ENCODE measurements around the gene CIB2.
"Not testable (repeated sequence)": the region's sequence is repeated elsewhere in the genome, so short reads cannot be mapped to it uniquely, and the experiment has no call there.

The CIB2 gene

DNA sequence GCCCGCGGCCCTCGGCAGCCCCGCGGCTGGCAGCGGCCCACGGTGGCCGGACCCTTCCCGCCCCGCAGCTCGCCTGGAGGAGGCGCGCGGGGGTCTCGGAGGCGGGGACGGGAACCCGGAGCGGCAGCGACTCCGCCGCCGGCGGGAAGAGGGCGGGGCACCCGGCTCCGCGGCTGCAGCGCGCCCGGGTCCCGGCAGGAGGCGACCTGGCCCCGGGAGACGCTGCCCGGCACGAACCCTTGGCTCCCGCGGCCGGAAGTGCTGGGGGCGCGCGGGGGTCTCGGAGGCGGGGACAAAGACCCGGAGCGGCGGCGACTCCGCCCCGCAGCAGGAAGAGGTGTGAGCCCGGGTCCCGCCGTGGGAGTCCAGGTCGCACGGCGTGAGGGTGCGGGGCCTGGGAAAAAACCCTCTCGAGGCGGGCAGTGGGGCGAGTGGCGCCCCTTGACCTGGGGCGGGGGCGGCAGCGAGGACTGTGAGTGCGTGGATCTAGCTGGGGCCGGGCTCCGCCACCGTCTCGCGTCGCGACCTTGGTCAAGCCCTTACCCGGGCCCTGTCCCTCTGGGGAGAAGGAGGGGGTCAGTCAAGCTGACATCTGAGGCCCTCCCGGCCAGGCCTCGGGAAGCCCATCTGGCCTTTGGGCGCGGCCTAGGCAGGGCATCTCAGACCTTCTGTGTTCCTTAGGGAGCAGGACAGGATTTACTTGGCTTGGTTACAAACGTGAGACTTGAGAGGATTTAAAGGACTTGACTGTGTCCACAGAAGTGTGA lies at the start of gene CIB2:
TSS of gene CIB2 (minus strand) at position 151 of the 767 bp plus-strand sequence. CDS start 230 bp downstream, outside the sequence.
- DNase-seq: peak in 47 of 58 donors; percentile 10 to 69 (median 35)

DNA sequence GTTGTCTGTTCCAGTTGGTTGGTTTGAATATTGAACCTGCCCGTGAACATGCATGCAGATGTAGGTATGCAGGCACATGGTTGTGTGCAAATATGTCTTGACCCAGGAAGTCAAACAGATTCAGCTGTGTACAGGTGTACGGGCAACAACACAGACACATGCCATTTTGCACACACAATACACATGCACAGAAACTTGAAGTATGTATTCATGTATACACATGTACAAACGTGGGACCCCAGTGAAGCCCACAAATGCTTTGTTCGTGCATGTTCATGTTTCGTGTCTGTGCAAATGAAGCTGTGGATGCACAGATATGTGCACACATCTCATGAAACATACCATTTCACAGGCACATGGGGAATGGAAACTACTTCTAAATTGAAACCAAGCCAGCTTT lies 48.7 kb upstream of the CIB2 start:
- DNase-seq: no peak

DNA sequence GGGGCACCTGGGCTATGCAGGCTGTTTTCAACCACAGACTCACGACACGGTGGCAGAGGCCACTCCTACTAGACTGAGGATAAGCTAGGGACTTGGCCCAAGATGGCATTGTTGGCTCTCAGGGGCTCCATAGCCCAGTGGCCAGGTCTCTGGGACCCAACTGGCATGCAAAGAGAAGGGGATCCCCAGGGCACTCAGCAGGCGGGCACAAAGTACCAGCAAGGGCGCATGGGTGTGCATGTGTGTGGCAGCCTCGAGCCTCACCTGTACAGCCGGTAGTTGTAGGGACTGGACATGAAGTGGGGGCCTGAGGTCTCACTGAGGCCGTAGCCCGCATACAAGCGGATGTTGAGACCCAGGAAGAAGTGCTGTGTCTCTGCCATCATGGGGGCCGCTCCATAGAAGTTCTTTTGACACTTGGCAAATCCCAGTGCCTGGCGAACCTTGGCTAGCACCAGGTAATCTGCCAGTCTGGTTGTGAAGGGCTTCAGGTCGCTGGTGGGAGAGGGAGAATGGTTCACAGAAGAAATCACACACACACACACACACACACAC lies 48.1 kb upstream of the CIB2 start:
- DNase-seq: no peak

DNA sequence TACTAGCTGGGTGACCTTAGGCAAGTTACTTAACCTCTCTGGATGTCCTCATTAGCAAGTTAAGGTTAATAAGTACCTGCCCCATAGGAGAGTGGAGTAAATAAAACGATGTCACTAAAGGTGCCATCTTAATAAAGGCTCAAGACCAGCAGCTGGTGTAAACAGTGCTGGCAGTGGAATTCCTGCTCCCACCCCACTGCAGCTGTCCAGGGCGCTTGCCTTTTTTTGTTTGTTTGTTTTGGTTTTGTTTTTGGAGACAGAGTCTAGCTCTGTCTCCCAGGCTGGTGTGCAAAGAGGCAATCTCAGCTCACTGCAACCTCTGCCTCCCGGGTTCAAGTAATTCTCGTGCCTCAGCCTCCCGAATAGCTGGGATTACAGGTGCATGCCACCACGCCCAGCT lies 46.8 kb upstream of the CIB2 start:
- DNase-seq: no peak

DNA sequence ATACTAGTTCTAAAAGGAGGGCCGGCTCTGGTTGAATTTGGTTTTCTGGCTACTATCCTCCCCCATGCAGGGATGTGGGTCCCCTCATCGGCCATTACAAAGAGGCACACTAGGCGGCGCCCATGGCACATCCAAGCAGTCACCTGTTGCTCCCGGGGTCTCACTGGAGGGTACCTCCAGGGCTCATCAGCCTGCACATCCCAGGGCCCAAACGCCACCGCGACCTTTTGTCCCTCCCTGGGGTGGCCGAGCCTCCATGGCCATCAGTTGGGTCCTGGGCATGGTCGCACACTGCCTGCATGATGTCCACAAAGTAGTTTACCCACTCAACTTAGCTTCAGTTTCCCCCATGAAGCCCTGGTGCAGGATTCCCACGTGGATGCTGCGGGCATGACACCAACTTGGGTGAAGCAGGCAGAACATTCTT lies 46.2 kb upstream of the CIB2 start:
- peak in 32 of 58 donors; percentile 6 to 54 (median 26) for DNase-seq

DNA sequence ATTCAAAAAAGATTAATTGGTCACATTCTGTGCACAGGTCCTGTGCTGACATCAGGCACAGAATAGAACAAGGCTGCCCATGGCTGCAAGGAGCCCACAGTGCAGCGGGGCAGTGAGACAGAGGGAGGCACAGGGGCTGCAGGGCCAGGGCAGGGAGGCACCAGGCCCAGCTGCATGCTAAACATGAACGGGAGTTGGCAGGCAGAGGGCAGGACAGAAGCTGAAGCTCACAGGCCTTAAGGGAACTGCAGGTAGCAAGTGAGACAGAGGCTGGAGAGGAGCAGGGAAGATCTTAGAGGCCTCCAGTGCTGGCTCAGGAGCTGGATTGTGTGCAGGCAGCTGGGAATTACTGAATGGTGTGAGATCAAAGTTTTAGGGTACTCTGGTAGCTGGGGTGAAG lies 44.1 kb upstream of the CIB2 start:
- no peak for DNase-seq

DNA sequence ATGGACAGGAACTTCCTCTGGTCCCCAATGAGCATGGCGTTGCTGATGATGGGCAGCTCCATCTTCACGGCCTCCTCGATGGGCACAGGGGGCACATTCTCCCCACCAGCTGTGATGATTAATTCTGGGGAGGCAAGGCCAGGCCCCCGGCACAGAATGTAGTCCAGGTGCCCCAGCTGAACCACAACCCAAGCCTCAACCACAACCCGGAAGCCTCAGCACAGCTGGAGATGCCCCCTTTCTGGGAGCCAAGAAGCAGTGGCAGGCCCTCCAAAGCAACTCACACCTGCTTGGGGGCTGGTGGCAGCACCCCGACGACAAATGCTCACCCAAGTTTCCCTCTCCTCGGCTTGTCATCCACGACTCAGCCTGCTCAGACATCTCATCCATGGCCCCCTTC lies 43.2 kb upstream of the CIB2 start:
- DNase-seq: no peak

DNA sequence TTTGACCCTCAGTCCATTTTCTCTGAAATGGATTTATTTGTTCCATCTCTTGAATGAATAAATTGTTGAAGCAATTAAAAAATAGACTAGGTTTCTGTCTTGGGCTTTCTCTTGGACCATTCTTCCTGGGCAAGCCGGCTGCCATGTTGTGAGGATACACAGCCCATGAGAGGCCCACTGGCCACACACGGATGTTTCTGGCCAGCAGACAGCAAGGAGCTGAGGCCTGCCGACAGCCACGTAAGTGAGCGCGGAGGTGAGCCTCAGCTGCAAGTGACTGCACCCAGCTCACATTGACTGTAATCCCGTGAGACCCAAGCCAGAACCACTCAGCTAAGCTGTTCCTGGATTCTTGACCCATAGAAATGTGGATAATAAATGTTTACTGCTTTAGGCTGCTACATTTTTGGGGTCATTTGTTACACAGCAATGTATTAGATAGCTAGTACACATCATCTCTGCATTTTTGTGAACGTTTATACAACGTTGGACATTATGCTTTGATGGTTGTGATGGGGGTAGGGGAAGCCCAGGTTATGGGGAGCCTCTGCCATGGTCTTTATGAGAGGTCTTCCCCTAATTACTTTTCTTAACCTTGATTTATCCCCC lies 40.7 kb upstream of the CIB2 start:
- no peak for DNase-seq

DNA sequence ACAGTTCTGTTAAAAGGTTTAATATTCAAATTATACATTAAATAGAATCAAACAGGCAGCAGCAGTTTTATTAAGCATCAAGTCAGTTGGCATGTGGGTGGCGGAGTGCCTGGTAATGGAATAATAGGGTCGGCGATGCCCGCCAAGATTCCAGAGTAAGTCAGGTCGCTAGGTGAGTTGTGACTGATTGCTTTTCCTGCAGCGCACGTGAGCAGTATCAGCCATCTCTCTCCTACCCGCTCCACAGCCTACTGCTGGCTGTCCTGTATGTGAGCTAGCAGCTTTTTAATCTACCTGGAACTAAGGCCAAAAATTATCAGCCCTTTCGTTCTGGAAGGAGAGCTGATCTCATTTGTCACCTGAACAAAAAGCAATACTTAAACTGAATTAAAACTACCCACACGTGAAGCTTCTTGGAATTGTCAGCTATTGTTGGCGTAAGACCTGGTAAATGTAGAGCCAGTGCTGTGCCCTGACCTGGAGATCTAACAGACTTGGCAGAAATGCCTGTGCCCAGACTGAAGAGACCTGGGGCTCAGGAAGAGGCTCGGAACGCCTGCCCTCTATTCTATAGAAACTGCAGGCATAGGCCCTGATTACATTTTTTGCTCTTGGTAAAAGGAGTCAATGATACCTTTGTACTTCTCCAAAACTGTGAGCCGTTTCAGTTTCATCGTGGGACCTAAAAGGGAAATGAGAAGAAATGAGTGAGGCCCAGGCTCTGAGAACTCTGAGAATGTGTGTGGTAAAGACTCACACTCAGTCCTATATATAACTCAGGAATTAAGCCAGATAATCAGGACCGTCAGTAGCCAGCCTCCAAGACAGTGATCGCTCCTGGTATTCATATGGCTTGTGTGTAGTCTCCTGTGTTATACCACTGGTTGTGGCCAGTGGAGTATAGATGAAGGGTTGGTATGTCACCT lies 39.9 kb upstream of the CIB2 start:
- no peak for DNase-seq

DNA sequence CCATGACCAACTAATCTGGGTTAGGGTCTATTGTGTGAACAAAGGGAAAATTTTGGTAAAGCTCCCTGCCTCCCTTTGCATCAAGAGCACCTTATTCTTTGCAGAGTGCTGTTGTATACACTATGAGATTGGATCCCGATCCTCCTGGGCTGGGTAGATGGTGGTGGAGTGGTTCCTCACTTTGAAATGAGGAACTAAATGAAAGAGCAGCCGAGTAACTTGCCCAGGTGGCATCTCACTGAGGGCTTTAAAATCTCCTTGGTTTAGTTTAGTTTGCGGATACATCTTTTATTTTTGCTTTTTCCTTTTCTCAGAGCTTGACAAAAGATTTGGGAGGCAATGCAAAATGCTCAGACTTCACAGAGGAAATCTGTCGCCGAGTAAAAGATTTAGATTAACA lies 37.4 kb upstream of the CIB2 start:
- DNase-seq: no peak

DNA sequence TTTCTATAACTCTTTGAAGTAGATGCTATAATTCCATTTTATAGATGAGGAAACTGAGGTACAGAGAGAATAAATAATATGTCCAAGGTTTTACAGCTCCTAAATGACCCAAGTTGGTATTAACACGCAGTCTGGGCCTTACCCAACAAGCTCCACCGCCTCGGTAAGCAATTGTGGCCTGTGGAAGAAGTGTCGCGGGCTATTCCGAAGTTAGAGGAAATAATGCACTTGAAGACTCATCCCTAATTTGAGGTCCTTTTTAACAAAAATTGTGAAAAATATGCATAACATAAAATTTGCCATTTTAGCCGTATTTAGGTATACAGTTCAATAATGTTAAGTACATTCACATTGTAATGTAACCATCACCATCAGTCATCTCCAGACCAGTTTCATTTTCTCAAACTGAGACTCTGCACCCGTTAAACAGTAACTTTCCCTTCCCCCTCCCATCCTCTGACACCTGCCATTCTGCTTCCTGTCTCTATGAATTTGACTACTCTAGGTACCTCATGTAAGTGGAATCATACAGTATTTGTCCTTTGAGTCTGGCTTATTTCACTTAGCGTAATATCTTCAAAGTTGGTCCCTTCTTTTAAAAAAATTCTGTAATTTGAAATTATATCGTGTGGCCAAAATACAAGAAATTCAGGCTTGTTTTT lies 36.1 kb upstream of the CIB2 start:
- no peak for DNase-seq

DNA sequence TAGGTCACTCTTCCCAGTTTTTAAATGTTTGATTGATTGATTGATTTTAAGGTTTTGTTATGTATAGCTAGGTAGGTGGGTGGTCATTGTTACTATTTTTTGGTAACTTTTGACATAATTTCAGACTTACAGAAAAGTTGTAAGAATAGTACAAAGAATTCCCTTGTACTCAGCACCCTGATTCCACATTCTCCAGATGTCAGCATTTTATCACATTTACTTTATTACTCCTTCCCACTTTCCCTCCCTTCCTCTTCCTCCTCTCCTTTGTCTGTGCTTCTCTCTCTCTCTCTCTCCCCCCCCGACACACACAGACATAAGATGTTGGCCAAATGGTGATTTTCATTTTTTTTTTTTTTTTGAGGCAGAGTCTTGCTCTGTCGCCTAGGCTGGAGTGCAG lies 32.8 kb upstream of the CIB2 start:
- no peak for DNase-seq

DNA sequence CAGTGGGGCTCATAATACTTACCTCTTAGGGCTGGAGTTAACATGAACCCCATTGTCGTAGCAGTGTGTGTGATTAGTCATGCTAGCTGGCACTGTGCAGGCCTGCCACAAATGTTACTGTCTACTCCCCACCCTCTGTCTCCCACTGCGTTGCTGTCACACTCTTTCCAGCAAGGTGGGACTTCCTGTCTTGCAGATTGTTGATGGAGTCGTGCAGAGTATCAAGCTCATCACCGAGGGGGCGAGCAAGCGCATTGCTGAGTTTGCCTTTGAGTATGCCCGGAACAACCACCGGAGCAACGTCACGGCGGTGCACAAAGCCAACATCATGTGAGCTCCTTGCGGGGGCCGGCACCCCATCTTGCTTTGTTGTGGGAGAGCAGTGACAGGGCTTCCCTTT lies 30.8 kb upstream of the CIB2 start:
- DNase-seq: peak in 38 of 58 donors; percentile 9 to 77 (median 26)

DNA sequence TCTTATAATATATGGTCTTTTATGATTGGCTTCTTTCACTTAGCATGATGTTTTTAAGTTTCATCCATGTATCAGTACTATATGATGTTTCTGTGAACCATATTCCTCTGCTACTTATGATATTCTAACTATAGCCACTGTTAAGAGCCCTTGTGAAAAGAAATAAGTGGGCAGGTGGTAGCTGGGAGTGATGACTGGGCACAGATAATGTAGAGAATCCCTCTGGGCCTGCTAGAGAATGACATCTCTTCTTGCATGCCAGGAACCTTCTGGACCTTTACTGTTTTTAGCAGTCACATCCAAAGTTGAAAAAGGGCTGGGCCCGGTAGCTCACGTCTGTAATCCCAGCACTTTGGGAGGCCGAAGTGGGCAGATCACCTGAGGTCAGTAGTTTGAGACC lies 28.1 kb upstream of the CIB2 start:
- DNase-seq: no peak

DNA sequence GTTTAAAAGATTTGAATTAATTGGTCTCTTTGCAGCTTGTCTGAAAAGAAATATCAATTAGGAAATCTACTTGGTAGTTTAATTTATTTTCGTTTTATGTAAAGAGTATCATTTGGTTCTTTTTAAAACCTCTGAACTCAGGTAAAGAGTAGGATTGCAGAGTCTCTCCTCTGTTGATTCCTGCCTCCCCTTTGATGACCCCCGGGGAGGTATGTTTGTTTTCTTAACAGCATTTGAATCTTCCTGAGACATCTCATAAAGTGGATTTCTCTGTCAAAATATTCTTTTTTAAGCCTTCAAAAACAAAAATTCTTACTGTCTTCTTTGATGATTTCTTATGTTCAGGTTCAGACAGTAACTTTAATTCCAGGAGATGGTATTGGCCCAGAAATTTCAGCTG lies 26.0 kb upstream of the CIB2 start:
- no peak for DNase-seq

DNA sequence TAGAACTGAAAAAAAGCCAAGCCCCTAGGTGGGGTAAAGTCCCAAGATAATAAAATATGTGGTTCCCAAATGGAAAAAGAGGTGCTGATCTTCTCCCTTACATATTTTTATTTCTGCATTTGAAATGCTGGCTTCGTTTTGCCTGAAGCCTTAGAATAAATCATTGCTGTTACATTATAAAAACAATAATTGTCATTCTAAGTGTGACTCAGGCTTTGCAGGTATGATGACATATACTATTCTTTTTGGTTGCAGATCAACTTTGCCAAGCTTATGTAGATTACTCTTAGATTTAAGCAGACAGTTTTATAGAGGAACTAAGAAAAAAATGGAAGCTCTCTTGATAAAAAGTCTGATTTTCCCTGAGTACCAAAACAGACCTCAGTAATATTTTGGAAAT lies 25.4 kb upstream of the CIB2 start:
- no peak for DNase-seq

DNA sequence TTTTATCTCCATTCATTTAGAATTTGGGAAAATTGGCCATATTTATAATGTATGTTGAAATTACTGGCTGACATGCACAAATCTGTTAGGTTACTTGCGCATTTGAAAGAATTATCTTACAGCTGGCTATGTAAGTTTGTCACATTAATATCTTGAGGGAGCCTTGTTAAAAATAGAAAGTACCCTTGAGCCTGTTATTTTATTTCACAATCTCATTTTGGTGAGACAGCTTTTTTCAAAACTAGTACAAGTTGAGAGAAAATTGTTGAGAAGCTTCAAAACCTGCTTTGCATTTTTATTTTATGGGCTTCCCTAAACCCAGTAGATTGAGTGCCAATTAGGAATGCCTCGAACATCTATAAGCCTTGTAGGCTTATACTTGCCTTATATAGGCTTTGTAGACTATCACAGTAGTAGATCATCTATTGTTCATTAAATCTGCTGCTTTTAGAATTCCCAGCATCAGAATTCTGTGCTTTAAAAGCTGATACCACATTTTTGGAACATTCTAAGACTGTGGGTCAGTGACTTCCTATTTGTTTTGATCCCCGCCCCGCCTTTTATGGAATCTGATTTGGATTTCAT lies 24.2 kb upstream of the CIB2 start:
- no peak for DNase-seq

DNA sequence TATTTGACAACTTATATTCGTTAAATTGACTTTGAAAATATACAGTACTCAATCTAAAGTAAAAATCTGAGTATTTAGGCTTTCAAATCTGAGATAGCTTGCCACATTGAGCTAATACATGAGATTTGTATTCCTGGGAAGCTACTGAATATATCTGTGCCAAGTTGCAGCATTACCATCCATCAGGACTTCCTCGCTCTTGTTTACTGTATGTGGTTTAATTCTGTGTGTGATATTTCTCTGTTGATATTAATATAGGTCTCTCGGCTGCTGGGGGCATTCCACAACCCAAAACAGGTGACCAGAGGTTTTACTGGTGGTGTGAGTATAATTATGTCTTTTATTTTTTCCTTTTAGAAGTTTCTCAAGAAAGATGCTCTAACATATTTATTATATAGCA lies 23.7 kb upstream of the CIB2 start:
- no peak for DNase-seq

DNA sequence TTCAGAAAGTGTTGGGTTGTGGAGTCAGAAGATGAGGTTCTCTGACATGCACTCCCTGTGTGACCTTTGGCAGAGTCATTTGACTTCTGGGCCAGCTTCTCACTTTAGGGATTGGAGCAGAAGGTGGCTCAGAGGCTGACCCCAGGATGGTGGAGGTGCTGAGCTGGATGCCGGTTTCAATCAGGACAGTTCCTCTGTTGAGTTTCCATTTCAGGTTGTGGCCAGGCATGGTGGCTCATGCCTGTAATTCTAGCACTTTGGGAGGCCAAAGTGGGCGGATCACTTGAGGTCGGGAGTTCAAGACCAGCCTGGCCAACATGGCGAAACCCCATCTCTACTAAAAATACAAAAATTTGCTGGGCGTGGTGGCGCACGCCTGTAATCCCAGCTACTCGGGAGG lies 19.8 kb upstream of the CIB2 start:
- not testable (repeated sequence) for DNase-seq

All from anterior cingulate cortex (tissue), 58 donors.